Lung (tissue), 12 donors: Measurements from ENCODE around the gene HTR5A. TPM values are rescaled to one million over a fixed set of nuclear protein-coding genes. Genes with fewer than 3 reads are reported as not detected.

ENCODE experiments used
- ATAC-seq: fragments of 200-7000 bp; cut with Tn5 transposase; one replicate; pipeline ENCODE4 v1.9.1; 2020; ENCODE audit warnings: moderate number of reproducible peaks; ENCODE audit not compliant: insufficient read depth, low FRiP score
- DNase-seq, 3 donors: peaks; one replicate each; pipeline ENCODE4 v3.0.0-alpha.2; 2013 to 2017
- H3K27ac ChIP-seq, 2 donors: one replicate each; pipeline ENCODE4 v1.5.1; 2013; ENCODE audit warnings: mild to moderate bottlenecking in 2 of 2, moderate library complexity in 2 of 2, control low read depth in 1 of 2, inconsistent platforms in 1 of 2, low read depth in 1 of 2, low read length in 1 of 2
- H3K27me3 ChIP-seq, 3 donors: one replicate each; pipeline ENCODE4 v1.5.1; 2013; ENCODE audit warnings: low read length in 2 of 3; ENCODE audit not compliant: control insufficient read depth in 3 of 3, insufficient read depth in 3 of 3
- H3K36me3 ChIP-seq, 4 donors: one replicate each; pipeline ENCODE4 v1.5.1; 2013; ENCODE audit warnings: low read length in 4 of 4, mild to moderate bottlenecking in 1 of 4, moderate library complexity in 1 of 4; ENCODE audit not compliant: control insufficient read depth in 4 of 4, insufficient read depth in 4 of 4
- H3K4me1 ChIP-seq, 5 donors: one replicate each; pipeline ENCODE4 v1.5.1; 2013; ENCODE audit warnings: low read length in 5 of 5, mild to moderate bottlenecking in 2 of 5, moderate library complexity in 1 of 5; ENCODE audit not compliant: control insufficient read depth in 5 of 5, insufficient read depth in 5 of 5
- H3K4me3 ChIP-seq: one replicate; pipeline ENCODE4 v1.5.1; 2013; ENCODE audit warnings: mild to moderate bottlenecking, control low read depth, moderate library complexity
- H3K9ac ChIP-seq, 2 donors: one replicate each; pipeline ENCODE4 v1.5.1; 2013; ENCODE audit warnings: low read length in 2 of 2, control low read depth in 1 of 2; ENCODE audit not compliant: insufficient read depth in 1 of 2
- H3K9me3 ChIP-seq, 4 donors: one replicate each; pipeline ENCODE4 v1.5.1; 2013; ENCODE audit warnings: low read length in 3 of 4, mild to moderate bottlenecking in 1 of 4, moderate library complexity in 1 of 4; ENCODE audit not compliant: control insufficient read depth in 4 of 4, insufficient read depth in 3 of 4
- CTCF ChIP-seq: IDR thresholded peaks from 2 replicates; pipeline ENCODE4 v1.5.1; 2012; ENCODE audit warnings: mild to moderate bottlenecking; ENCODE audit errors: control extremely low read depth, extremely low read depth
- WGBS, 2 donors: extraction: QIAGEN DNeasy Blood & Tissue Kit; methylation state at CpG; one replicate each; pipeline ENCODE4 v1.1.7; 2013; 5-methylcytosine and 5-hydroxymethylcytosine counted together
- polyA plus RNA-seq, 2 donors: library from polyadenylated mRNA; stranded (reverse); fragments of 200-250 nt; gene quantifications; one replicate each; pipeline ENCODE4 v1.2.1, GENCODE V29; 2013
- total RNA-seq, 2 donors: library from RNA; depleted of rRNA in 1 of 2; stranded (reverse); fragments of >200 nt in 1 of 2; gene quantifications; one replicate each; pipeline ENCODE4 v1.2.1, GENCODE V29; 2014 to 2021
- donor health status: control.
- donor health status: control.
- donor health status: Bipolar disorder and iron deficiency.
- donor health status: healthy.
- donor health status: DM: yes; HTN: yes; CAD: no.

HTR5A gene
- total and polyA plus RNA-seq, 4 donors, result not detected

GRCh38 chr7:155109121-155109520 lies 39.0 kb downstream of the HTR5A start:
- no peak for TF ChIP-seq CTCF
- Histone ChIP-seq H3K27ac (no peak overlapping the region), H3K4me3 (no peak overlapping the region), H3K36me3 (no peaks in the 10 kb centered on the region), H3K9ac (no peak overlapping the region), H3K4me1 (no peaks in the 10 kb centered on the region), H3K9me3 (peaks cover 0 to 1% (median 0%) of the 10 kb centered on the region in 4 donors), H3K27me3 (peaks cover 0 to 9% (median 4%) of the 10 kb centered on the region in 3 donors)
- 55 to 68% methylated on average over 4 of the region's 4 CpGs for WGBS, 2 donors
- DNase-seq (no peak), ATAC-seq (no peak)

- Histone ChIP-seq H3K36me3 (no peaks in the 10 kb centered on the region), H3K9me3 (peaks cover 0 to 11% (median 4%) of the 10 kb centered on the region in 4 donors), H3K9ac (no peak overlapping the region), H3K4me1 (no peaks in the 10 kb centered on the region), H3K27ac (no peak overlapping the region), H3K27me3 (peaks cover 0 to 5% (median 0%) of the 10 kb centered on the region in 3 donors), H3K4me3 (no peak overlapping the region)
- DNase-seq (no peak), ATAC-seq (no peak)
- 68 to 86% methylated on average over 5 of the region's 5 CpGs for WGBS, 2 donors
- TF ChIP-seq CTCF, result no peak
These were observed 45.2 kb downstream of the HTR5A start for GRCh38 chr7:155115288-155115687.

- no peak overlapping the region for H3K9ac ChIP-seq
- no peak overlapping the region for H3K27ac ChIP-seq
- WGBS, 2 donors, result 88 to 89% methylated on average over 7 of the region's 7 CpGs
- peaks cover 0 to 18% (median 4%) of the 10 kb centered on the region in 4 donors for H3K9me3 ChIP-seq
- H3K4me3 ChIP-seq, result no peak overlapping the region
- no peak for ATAC-seq
- H3K27me3 ChIP-seq, result peaks cover 0 to 5% (median 0%) of the 10 kb centered on the region in 3 donors
- no peaks in the 10 kb centered on the region for H3K4me1 ChIP-seq
- DNase-seq, result no peak
- TF ChIP-seq CTCF, result no peak
- no peaks in the 10 kb centered on the region for H3K36me3 ChIP-seq
These were observed 49.8 kb downstream of the HTR5A start for GRCh38 chr7:155119801-155120382.

GRCh38 chr7:155120460-155120859 lies 50.3 kb downstream of the HTR5A start:
- no peak for TF ChIP-seq CTCF

More at GRCh38 chr7:155120460-155120859, 50.3 kb downstream of the HTR5A start:
- 90 to 91% methylated on average over 4 of the region's 4 CpGs for WGBS, 2 donors
- Histone ChIP-seq H3K9ac (no peak overlapping the region), H3K4me3 (no peak overlapping the region), H3K36me3 (no peaks in the 10 kb centered on the region), H3K4me1 (no peaks in the 10 kb centered on the region), H3K27me3 (peaks cover 0 to 5% (median 0%) of the 10 kb centered on the region in 3 donors), H3K9me3 (peaks cover 0 to 18% (median 4%) of the 10 kb centered on the region in 4 donors), H3K27ac (no peak overlapping the region)
- ATAC-seq, result no peak
- DNase-seq, result no peak
